NCI-H187 (cell line): ENCODE data around the gene EVA1A.

Experiments
- DNase-seq, 2 experiments: peaks; one replicate each; lab custom pipeline; 2025; lab: John Stamatoyannopoulos, UW

Gene EVA1A

DNA sequence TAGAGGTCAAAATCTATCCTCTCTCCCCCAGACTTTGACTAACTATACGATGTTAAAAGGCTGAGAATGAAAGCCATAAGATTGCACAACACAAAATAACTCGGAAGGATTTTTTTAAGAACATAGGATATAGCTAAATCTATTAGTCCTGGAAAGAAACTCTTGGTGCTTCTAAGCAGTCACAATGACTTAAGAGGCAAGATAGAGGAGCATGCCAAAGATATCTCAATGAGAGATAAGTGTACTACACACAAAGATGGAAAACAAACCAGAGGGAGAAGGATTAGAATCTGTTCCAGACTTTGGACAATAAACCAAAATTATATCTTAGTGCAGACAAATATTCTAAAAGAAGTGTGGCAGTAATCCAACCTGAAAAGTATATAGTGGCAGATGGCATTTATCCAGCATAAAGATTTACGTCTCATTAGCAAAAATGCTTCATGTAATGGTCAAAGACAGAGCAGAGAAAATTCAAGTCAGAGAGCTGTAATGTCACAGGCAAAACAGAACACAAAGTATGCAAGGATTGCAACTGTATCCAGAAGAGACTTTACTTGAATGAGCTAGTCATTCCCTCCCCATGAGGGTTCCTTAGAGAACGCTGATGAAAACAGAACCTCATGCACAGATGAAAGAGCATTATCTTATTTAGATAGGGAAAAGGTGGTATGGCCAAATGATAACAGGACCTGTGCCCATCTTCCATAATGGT lies 28.8 kb upstream of the EVA1A start:
- DNase-seq: no peak

DNA sequence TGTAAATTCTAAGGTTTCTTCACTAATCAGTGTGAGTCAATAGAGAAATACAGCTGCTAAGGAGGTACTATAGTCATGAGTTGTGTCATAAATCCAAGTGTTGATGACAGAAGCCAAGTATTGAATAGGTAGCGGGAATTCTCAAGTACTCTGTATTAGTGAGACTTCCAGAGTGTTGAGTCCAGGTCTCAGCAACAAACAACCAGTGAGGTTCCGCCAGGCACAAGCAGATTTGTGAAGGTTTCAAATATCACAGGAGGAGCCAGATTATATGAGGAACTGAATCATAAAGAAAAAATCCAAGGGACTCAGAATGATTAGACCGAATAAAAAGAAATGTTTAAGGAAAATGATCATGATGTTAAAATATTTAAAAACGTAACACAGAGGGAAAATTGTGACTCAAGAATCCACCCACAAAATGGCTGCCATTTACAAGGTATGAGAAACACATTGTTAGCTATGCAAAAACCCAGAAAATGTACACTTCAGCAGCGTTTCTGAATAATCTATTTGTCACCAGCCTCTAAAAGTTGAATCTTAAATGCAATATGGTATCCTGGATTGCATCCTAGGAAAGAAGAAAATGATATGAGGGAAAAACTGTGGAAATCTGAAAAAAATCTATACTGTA lies 27.3 kb upstream of the EVA1A start:
- DNase-seq: no peak

DNA sequence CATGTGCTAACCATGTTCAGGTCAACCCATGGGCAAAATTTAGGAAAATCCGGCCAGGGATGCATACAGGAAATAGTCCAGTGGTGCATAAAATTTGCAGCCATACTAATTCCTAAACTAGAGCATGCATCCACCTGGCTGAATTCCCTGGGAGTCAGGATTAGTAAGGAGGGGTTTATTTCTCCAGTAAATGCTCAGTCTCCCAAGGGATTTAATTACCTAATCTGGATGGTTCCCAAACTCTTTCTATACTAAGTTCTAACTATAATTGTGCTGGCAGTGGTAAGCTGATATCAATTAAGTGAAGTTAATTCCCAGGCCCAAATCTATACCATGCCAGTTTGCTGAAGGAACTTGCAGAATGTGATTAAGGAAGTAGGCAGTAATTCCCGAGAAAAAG lies 26.2 kb upstream of the EVA1A start:
- no peak for DNase-seq

DNA sequence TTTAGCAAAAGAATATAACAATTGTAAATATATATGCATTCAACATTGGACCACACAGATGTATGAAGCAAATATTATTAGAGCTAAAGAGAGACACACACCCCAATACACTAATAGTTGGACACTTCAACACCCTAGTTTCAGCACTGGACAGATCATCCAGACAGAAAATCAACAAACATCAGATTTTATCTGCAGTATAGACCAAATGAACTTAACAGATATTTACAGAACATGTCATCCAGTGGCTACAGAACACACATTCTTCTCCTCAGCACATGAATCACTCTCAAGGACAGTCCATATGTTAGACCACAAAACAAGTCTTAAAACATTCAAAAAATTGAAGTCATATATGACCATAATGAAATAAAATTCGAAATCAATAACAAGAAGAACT lies 22.1 kb upstream of the EVA1A start:
- no peak for DNase-seq

DNA sequence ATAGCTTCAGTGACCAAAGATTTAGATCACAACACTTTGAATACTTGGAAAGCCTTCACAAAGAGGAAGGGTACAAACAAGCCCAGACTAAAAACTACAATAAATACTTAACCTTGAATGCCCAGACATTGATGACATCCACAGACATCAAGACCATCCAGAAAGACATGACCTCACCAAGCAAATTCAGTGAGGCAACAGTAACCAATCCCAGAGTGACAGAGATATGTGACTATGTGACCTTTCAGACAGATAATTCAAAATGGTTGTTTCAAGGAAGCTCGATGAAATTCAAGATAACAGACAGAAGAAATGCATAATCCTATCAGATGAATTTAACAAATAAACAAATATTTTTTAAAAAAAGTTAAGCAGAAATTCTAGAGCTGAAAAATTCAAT lies 19.9 kb upstream of the EVA1A start:
- no peak for DNase-seq

DNA sequence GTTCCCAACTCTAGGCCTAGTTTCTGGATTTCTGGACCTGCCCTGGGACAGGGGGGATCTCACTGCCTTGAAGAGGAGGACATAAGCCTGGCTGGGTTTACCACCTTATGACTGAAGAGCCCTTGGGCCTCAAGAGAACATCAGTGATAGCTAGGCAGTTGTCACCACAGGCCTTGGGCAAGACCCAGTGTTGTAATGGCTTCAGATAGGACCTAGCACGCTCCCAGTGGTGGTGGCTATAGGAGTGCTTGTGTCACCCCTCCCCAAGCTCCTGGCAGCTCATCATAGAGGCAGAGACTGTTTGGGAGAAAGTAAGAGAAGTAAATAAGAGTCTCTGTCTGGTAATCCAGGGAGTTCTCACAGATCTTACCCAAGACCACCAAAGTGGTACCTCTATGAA lies 19.4 kb upstream of the EVA1A start:
- no peak for DNase-seq

DNA sequence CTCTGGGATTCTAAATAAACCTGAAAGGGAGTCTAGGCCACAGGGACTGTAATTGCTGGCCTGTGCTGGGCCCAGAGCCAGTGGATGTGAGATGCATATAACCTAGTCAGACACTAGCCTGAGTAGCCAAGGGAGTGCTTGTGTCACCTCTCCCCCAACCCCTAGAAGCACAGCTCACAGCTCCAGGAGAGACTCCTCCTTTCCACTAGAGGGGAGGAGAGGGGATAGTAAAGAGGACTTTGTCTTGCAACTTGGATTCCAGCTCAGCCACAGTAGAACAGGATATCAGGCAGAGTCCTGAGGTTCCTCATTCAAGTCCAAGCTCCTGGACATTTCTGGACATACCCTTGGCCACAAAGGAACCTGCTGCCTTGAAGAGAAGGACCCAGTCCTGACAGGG lies 18.4 kb upstream of the EVA1A start:
- DNase-seq: no peak

DNA sequence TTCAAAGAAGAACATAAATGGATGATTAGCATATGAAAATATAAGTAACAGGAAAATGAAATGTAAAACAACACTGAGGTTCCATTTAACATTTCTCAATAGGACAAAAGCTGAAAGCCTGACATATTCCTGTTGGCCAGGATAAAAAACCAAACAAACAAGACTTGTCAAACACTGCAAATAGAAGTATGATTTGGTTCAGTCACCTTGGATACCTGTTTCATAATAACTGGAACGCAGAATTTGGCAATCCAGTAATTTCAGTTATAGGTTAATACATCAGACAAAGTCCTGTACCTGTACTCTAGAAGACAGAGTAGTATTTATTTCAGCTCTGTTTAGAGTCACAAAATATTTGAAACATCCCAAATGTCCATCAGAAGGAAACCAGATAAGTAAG lies 16.5 kb upstream of the EVA1A start:
- no peak for DNase-seq

DNA sequence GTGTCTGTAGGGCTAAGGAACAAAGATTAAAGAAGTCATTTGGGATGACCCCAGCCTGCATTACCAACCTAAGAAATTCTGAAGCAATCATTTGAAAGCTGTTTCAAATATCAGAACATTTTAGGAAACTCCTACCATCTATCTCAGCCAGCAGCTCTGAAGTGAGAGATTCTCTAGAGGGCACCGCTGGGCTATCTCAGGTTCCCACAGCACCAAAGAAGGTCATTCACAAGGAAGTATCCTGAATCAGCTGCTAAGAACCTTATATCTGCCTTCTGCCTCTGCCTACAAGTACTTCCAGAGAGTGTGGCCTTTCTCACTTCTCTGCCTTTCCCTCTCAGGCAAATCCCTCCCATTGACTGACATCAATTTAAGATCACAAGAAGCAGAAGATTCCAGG lies 13.4 kb upstream of the EVA1A start:
- DNase-seq: no peak

DNA sequence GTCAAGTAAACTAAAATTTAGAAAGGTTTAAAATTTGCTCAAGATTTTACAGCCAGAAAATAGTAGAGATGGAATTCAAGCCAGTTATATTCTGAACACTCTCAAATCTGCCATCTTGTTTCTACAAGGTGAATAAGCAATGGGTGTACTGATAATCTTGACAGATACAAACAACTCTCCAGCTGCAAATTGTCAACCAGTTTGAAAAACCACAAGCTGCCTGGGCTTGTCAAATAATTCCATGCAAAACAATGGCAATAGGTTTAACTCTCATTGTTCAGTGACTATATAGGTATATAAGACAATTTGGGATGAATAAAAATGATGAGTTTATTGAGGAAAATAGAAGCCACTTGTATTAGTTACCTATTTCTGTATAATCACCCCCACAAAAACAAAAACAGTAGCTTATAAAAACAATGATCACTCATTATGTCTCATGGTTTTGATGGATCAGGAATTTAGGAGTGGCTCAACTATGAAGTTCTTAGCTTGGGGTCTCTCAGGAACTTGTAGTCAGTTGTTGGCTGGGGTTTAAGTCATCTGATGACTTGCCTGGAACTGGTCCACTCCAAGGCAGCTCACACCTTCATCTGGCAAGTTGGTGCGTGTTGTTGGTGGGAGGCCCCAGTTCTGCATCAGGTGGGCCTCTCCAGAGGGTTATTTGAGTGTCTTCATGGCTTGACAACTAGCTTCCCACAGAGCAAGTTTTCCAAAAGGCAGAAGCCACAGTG lies 12.6 kb upstream of the EVA1A start:
- DNase-seq: no peak

DNA sequence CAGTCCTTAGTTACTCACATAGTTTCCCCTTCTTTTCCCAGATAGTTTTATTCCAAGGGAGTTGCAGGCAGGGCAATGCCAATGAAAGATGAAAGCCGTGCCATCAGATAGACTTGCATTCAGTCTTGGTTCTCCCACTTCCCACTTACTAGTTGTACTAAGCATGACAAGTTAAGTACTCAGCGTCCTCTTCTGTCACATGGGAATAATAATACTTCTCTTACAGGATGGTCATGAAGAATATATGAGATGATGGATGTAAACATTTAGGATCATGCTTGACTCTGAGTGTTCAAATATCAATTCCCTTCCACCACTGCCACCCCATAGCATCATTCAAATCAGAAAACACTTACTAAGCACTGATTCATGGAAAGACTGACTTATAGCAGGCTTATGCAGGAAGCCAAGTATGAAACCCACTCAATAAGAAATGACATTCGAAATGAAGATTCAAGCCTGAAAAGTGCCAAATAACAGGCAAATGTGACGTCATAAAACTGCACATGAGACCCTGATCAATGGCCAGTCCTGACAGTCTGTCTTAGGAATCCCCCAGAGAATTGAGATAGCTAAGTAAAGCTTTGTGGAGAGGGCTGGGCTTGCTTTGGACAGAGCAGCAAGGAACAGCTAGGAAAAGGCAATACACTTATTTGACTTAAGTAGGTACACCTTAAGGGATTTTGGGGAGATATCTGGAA lies 11.1 kb upstream of the EVA1A start:
- no peak for DNase-seq

DNA sequence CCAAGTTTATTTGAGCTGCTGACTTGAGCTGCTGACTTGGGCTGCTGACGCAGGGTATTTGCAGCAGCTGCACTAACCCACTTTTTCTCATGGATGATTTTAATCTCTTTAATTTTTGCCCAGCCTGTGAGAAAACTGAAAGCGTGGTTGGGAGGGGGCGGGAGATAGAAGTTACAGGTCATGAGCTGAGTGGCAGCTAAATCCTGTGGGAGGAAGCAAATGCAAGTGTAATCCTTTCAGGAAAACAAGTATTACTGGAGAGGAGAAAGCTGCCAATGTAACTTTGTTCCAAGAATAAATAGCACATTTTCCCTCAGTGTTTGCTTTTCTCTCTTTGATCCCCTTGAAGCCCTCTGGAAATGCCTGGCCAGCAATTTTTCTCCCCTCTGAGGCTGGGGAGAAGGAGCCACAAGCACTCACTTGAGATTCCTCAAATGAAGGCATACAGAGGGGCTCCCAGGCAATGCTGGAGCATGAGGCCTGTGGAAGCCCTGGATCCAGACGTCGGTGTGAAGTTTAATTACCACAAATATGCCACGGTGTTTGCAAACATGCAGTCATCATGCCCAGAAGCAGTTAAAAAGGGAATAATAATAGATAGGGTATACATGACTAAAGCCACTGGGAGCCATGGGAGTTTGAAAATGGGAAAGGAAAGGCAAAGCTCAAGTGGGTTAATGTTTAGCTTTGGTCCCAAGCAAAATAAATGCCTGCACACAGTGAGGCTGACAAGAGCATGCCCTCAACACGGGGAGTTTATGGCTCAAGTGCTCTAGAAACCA lies 10.4 kb upstream of the EVA1A start:
- no peak for DNase-seq

DNA sequence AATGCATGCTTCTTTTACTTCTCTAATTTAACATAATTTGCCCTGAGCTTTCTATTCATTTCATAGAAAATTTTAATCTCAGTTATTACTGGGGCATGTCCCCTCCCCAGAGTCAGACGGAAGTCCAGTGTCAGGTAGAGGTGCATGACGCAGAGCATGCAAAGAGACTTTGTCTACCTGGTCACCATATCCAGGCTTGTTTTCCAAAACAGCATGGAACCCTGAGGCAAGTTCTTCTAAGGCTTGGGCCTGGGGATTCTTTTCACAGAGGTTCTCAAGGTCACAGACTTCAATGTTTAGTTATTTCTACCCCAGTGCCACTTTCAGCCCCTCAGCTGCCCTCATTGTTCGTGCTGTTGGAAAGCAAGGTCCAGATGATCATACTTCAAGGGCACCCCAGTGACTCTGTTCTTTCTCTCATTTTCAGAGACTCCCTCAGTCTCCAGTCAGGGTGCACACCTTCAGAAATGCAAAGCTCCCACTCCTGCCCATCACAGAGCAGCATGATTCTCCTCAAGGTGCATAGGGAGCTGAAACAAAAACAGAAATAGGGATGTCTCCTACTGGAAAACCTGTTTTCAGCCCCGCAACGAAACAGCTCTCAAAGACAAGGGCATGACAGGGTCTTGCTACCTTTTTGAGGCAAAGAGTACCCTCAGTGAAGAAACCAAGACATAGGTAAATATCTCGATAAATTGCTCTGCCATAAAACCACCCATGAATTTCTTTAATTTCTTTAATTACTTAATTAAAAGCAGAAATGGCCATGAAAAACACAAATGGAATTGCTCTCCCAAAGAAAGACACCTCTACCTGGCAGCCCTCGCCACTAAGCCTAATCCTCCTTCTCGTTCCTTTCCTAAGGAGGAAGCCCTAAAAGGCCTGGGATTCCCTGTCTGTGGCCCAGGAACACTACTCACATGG lies 9.5 kb upstream of the EVA1A start:
- no peak for DNase-seq

DNA sequence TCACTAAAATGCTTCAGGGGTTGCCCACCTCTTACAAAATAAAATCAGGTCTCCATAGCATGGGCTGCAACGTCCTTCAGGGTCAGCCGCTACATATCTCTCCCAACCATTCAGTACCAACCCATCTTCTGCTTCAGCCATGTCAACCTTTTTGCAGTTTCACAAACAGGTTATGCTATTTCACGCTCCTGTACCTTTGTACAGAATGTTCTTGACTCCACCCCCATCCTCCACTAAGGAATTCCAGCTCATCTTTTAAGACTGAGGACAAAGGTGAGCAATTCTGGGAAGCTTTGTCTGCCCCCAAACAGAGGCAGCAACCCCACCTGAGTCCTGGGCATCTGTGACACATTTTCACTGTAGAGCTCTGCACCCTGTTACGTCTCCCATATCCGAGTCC lies 8.8 kb upstream of the EVA1A start:
- no peak for DNase-seq

DNA sequence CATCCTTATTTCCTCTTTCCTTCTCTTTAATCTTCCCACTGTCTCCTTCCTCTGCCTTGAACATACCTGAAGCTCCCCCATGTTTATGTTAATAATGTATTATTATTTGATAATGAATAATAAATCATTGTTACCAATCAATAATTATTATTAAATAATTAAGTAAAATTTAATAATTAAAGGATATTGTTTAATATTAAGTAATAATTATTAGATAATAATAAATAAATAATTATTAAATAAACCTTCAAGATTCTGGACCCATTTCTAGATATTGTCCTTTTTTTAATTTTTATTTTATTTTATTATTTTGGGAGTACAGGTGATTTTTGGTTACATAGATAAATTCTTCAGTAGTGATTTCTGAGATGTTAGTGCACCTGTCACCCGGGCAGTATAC lies 7.4 kb upstream of the EVA1A start:
- DNase-seq: no peak

DNA sequence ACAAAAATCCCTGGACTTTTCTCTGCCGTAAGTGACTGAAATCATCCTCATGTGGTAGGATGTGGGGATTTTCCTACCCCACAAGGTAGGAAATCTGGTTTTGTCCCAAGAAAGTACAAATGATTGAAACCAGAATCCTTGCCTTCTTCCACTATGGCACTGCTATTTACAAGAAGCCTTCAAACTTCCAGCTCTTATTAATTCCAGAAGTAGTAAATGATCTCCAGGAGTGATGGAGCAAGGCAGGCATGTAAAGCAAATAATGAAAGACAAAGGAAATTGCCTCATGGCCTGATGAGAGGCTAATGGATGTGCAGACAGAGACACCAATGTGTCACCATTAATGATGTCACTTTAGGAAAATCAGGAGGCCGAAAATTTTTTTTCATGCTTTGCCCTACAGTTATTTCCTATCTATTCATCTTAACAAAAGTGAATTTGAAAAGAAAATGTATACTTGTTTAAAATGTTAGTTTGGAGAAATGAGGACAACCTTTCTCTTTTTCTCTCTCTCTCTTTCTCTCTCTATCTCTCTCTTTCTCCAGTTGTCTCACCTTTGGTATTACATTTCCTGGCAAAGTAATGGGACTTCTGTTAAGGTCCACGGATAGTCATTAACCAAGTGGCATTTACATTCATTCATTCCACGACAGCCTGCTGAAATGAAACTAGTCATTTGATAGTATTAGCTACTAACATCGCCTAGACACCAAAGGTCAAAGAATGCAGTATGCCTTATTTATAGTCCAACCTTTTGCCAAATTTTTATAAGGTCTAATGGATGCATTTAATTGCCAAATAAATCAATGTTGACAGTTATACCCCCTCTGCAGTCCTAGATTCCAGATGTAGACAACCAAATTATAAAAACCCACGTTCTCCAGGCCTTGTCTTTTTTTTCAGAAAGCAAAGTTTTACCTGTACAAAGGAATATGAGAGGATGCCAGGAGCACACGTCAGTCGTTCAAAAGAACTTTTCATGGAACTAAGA lies 5.0 kb upstream of the EVA1A start:
- DNase-seq: no peak

DNA sequence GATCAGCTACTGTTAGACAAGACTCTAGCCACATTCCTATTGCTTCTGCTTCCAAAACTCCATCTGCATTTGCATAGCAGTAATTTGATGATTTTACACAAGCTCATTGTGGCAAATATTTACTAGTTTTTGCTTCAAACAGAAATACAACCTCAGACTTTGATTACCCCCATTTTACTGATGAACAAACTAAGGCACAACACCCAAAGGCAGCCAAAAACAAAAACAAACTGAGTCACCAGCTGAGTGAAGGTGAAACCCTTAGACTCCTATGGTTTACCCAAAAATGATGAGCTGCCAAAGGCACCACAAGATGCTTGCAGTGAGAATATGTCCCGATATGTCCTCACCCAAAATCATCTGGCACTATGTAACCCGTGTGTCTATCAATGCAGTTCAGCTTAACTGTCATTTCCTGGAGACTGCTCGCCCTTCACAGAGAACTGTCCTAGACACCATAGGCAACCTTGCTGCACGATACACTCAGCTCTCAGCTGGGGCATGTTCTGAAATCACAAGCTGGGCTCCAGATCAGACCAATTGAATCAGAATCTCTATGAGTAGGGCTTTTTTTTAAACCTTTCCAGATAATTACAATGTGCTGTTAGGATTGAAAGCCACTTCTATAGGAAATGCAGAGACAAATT lies 4.1 kb upstream of the EVA1A start:
- no peak for DNase-seq

DNA sequence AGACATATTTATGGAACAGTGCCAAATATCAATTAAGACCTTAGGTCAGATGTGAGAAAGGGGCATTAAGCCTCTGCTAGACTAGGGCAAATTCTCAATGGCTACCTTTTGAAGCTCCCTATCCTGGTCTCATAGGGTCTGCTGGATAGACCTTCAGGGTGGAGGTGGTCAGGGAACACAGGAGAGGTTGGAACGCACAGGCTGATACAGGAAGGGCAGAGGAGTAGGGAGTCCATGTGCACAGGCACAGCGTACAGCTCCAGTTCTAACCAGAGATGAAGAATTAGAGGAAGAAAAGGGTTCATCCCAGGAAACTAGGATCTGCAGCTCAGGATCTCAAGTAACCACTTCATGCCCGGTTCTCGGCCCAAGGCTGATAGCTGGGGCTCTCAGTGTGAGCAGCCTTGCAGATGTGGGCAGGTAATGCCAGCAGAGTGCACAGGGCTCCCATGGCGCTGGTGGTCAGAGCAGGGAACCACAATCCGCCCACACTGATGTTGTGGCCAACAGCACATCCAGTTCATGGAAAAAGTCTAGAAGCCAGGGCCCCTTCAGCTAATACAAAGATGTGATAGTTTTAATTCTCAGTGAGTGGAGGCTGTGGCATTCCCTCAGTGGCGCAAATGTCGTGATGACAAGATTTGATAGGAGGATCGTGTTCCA lies 3.4 kb upstream of the EVA1A start:
- DNase-seq: no peak

DNA sequence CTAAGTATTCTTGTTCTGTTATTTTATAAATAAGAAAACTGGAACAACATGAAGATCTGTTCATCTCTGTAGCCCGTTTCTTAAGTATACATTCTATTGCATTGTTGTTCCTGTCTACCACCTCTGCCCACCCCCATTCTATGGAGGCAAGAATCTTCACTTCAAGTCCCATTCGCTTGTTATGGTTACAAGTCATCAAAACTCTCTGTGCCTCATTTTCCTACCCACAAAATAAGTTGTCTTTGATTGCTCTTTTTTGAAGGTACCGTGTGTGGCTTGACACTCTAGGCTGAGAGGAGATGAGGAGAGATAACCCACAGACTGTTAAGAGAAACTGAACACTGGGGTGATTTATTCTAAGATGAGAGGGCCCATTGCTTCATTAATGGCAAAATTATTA lies 2.9 kb upstream of the EVA1A start:
- DNase-seq: no peak
